Measurements from ENCODE around the gene ARID4B. TPM values are rescaled to one million over a fixed set of nuclear protein-coding genes. Genes with fewer than 3 reads are reported as not detected.
"Not testable (repeated sequence)": the region's sequence is repeated elsewhere in the genome, so short reads cannot be mapped to it uniquely, and the experiment has no call there.

Gene ARID4B
- total and polyA plus RNA-seq, 9 donors: 19.6 to 52.0 (median 40.6) TPM

- TF ChIP-seq CTCF (IDR thresholded peaks at IDR 0.05) (no peak), POLR2A (IDR thresholded peaks at IDR 0.05) (no peak), EP300 (IDR thresholded peaks at IDR 0.05) (no peak)
- no peaks in the 10 kb centered on the region for H3K36me3 ChIP-seq
- WGBS, 3 donors: 97% methylated on average over 5 of the region's 5 CpGs
- H3K9me3 ChIP-seq: no peaks in the 10 kb centered on the region
- no peak overlapping the region for H3K27ac ChIP-seq
- intact Hi-C loops (cut with DNase I): no loop called here
- H3K4me1 ChIP-seq (ENCODE audit: insufficient read depth): peaks cover 3% of the 10 kb centered on the region
- DNase-seq: no peak
- no peak overlapping the region for H3K4me3 ChIP-seq
- no peaks in the 10 kb centered on the region for H3K27me3 ChIP-seq
Observed at GRCh38 chr1:235315173-235315572, 12.8 kb downstream of the ARID4B start.

GRCh38 chr1:235313931-235314678 is 13.9 kb downstream of the ARID4B start:
- Histone ChIP-seq H3K27me3 (no peaks in the 10 kb centered on the region), H3K27ac (no peak overlapping the region), H3K36me3 (no peaks in the 10 kb centered on the region), H3K4me3 (no peak overlapping the region), H3K4me1 (ENCODE audit: insufficient read depth) (peaks cover 3% of the 10 kb centered on the region), H3K9me3 (no peaks in the 10 kb centered on the region)
- no peak for DNase-seq
- intact Hi-C loops (cut with DNase I): no loop called here
- TF ChIP-seq EP300 (IDR thresholded peaks at IDR 0.05) (no peak), CTCF (IDR thresholded peaks at IDR 0.05) (no peak), POLR2A (IDR thresholded peaks at IDR 0.05) (no peak)
- WGBS, 3 donors: 18 to 31% (median 20%) methylated on average over 4 of the region's 4 CpGs

- no peaks in the 10 kb centered on the region for H3K9me3 ChIP-seq
- DNase-seq: no peak
- no peaks in the 10 kb centered on the region for H3K36me3 ChIP-seq
- H3K4me1 ChIP-seq (ENCODE audit: insufficient read depth): peaks cover 3% of the 10 kb centered on the region
- TF ChIP-seq EP300 (IDR thresholded peaks at IDR 0.05) (no peak), POLR2A (IDR thresholded peaks at IDR 0.05) (no peak), CTCF (IDR thresholded peaks at IDR 0.05) (no peak)
- intact Hi-C loops (cut with DNase I): no loop called here
- no peaks in the 10 kb centered on the region for H3K27me3 ChIP-seq
- 54 to 57% (median 55%) methylated on average over 6 of the region's 6 CpGs for WGBS, 3 donors
- H3K27ac ChIP-seq: no peak overlapping the region
- H3K4me3 ChIP-seq: no peak overlapping the region
Observed at GRCh38 chr1:235313262-235313661, 14.7 kb downstream of the ARID4B start.

DNA sequence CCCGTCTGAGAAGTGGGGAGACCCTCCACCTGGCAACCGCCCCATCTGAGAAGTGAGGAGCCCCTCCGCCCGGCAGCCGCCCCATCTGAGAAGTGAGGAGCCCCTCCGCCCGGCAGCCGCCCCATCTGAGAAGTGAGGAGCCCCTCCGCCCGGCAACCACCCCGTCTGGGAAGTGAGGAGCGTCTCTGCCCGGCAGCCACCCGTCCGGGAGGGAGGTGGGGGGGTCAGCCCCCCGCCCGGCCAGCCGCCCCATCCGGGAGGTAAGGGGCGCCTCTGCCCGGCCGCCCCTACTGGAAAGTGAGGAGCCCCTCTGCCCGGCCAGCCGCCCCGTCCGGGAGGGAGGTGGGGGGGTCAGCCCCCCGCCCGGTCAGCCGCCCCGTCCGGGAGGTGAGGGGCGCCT is 18.8 kb downstream of the ARID4B start:
- H3K36me3 ChIP-seq; intact Hi-C loops (cut with DNase I); H3K4me3 ChIP-seq; H3K27ac ChIP-seq; H3K9me3 ChIP-seq; DNase-seq; H3K27me3 ChIP-seq: not testable (repeated sequence)
- peaks cover 12% of the 10 kb centered on the region for H3K4me1 ChIP-seq (ENCODE audit: insufficient read depth)
- 90 to 97% methylated on average over 10 to 28 of the region's 32 CpGs; no CpG with 5 or more reads in 1 of the 3 donors for WGBS, 3 donors
